HEK293T (cell line): ENCODE measurements around the gene PANK4.
"Not testable (repeated sequence)": the region's sequence is repeated elsewhere in the genome, so short reads cannot be mapped to it uniquely, and the experiment has no call there.

Experiments
- CTCF ChIA-PET: fragments of 350-600 bp; formaldehyde crosslinking; extraction: SDS; loops from one replicate; lab custom pipeline; 2021; ENCODE audit warnings: antibody characterized with exemption, inconsistent platforms; lab: Yijun Ruan, JAX
- POLR2A ChIA-PET: fragments of 350-600 bp; formaldehyde crosslinking; extraction: SDS; loops from one replicate; lab custom pipeline; 2020; ENCODE audit warnings: antibody characterized with exemption, inconsistent platforms; lab: Yijun Ruan, JAX
- DNase-seq: peaks from one replicate; pipeline ENCODE4 v3.0.0; 2012; ENCODE audit warnings: mixed read lengths; ENCODE audit errors: extremely low spot score
- ARNT ChIP-seq: fragments of 450-650 bp; IDR thresholded peaks from 2 replicates; pipeline ENCODE4 v1.6.1; 2017; ENCODE audit warnings: mild to moderate bottlenecking
- BHLHE40 ChIP-seq: fragments of 450-650 bp; IDR thresholded peaks from 2 replicates; pipeline ENCODE4 v1.6.1; 2016; ENCODE audit warnings: mild to moderate bottlenecking, moderate library complexity, borderline replicate concordance
- CTBP1 ChIP-seq: fragments of 450-650 bp; IDR thresholded peaks from 2 replicates; pipeline ENCODE4 v1.6.1; 2016; ENCODE audit warnings: borderline replicate concordance
- ELF4 ChIP-seq: fragments of 450-650 bp; IDR thresholded peaks from 2 replicates; pipeline ENCODE4 v1.6.1; 2017; ENCODE audit warnings: antibody characterized with exemption
- FOXA1 ChIP-seq: fragments of 450-650 bp; IDR thresholded peaks from 2 replicates; pipeline ENCODE4 v1.6.1; 2016; ENCODE audit warnings: mild to moderate bottlenecking
- FOXK2 ChIP-seq: fragments of 450-650 bp; IDR thresholded peaks from 2 replicates; pipeline ENCODE4 v1.6.1; 2016; ENCODE audit warnings: mild to moderate bottlenecking
- FOXM1 ChIP-seq: fragments of 450-650 bp; IDR thresholded peaks from 2 replicates; pipeline ENCODE4 v1.6.1; 2017; ENCODE audit warnings: mild to moderate bottlenecking, borderline replicate concordance
- HDGF ChIP-seq: fragments of 450-650 bp; IDR thresholded peaks from 2 replicates; pipeline ENCODE4 v1.6.1; 2017; ENCODE audit warnings: antibody characterized with exemption, borderline replicate concordance
- L3MBTL2 ChIP-seq: fragments of 450-650 bp; conservative IDR thresholded peaks from 2 replicates; pipeline ENCODE4 v1.6.1; 2016; ENCODE audit warnings: mild to moderate bottlenecking
- LEF1 ChIP-seq: fragments of 450-650 bp; IDR thresholded peaks from 2 replicates; pipeline ENCODE4 v1.6.1; 2017; ENCODE audit warnings: mild to moderate bottlenecking, borderline replicate concordance
- NFRKB ChIP-seq: fragments of 450-650 bp; IDR thresholded peaks from 2 replicates; pipeline ENCODE4 v1.6.1; 2016; ENCODE audit warnings: mild to moderate bottlenecking, moderate library complexity
- SP1 ChIP-seq: fragments of 450-650 bp; IDR thresholded peaks from 2 replicates; pipeline ENCODE4 v1.6.1; 2017
- SUZ12 ChIP-seq: fragments of 450-650 bp; IDR thresholded peaks from 2 replicates; pipeline ENCODE4 v1.6.1; 2016; ENCODE audit warnings: mild to moderate bottlenecking
- TARDBP ChIP-seq: fragments of 450-650 bp; IDR thresholded peaks from 2 replicates; pipeline ENCODE4 v1.6.1; 2016
- ZNF384 ChIP-seq: fragments of 450-650 bp; IDR thresholded peaks from 2 replicates; pipeline ENCODE4 v1.6.1; 2016
- TF ChIP-seq, protein P1 (sequence below): fragments of 450-650 bp; IDR thresholded peaks from 2 replicates; pipeline ENCODE4 v1.6.1; 2016

The PANK4 gene

DNA sequence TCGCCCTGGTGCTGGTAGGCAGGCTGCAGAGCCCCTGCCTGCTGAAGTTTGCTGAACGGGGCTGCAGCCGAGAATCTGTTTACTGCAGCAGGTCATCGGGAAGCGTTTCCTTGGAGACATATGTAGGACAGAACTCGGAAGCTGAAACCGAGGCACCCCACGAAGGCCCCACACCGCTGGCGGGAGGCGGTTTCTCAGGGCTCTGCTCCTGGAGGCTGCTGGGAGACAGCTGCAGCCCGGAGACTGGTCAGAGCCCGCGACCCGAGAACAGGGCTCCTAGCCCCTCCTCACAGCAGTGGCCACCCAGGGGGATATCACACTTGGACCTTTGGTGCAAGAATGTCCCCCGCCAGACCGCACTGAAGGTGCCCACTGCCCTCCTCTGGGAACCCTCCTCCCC, 63.0 kb downstream of the PANK4 start:
- ChIA-PET CTCF (no interaction called here), POLR2A (interaction anchor here (1.0 to 1.1 kb wide), 2 partner anchors 16 to 63 kb away, joined by 3 read pairs; partner anchors contain the start of gene PANK4)
- no peak for DNase-seq
- TF ChIP-seq FOXA1, result no peak
- TF ChIP-seq SUZ12, result no peak

DNA sequence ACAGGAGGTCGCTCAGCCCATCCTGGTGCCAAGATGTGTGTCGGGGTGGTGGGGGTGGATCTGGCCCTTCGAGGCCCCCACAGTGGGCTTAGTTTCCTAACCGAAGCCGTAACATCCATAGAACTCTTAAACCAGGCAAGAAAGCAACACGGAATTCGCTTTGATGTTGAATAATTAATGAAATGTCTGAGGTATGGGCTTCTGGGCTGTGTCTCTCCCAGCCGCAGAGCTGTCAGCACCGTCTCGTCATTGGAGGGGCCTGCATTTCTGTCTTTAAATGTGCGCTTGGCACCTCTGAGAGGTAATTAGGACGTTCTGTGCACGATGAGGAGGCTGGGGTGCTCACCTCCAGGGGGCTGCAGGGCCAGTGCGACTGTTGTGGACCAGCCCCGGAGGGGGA, 63.6 kb downstream of the PANK4 start:
- CTCF ChIA-PET, result no interaction called here
- no peak for TF ChIP-seq SP1
- TF ChIP-seq SUZ12, result no peak
- no peak for TF ChIP-seq LEF1
- TF ChIP-seq, protein P1, sequence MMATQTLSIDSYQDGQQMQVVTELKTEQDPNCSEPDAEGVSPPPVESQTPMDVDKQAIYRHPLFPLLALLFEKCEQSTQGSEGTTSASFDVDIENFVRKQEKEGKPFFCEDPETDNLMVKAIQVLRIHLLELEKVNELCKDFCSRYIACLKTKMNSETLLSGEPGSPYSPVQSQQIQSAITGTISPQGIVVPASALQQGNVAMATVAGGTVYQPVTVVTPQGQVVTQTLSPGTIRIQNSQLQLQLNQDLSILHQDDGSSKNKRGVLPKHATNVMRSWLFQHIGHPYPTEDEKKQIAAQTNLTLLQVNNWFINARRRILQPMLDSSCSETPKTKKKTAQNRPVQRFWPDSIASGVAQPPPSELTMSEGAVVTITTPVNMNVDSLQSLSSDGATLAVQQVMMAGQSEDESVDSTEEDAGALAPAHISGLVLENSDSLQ, result no peak
- TF ChIP-seq CTBP1, result no peak
- TF ChIP-seq ARNT, result no peak
- no peak for TF ChIP-seq FOXM1
- no peak for TF ChIP-seq L3MBTL2
- TF ChIP-seq FOXA1, result no peak
- POLR2A ChIA-PET, result interaction anchor here (1.0 kb wide), 1 partner anchor 63 kb away, joined by 3 read pairs; the partner anchor contains the start of gene PANK4
- DNase-seq, result no peak

DNA sequence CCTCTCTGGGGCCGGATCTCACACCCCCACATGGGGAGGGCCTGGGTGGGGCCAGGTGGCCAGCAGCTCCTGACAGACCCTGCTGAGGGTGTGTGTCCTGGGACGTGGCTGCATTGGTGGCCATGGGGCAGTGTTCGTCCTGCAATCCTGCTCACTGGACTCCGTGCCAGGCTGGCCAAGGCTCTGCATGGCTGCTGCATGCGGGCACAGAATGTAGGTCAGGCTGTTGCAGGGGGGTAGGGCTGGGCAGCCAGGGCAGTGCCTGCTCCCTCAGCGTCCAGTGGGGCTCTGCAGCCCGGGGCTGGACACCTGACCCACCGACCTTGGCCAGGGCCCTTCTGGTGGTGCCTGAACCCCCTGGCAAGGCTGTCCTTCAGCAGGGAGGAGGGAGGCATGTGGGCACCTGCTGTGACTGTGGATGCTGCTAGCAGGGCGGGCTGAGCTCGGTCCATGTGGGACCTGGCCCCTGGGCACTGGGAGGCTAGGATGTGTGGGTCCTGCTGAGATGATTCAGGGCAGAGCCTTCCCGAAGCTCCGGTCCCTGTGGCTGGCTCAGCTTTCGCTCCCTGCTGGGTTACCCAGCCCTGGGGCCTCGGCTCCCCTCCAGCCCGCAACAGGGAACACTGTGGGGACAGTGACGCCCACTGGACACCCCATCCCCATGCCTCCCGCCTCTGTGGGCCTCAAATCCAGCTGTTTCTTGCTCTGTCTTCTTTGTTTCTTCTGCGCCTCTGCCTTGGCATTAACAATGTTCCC, 65.2 kb downstream of the PANK4 start:
- ChIA-PET CTCF (interaction anchor here (1.9 kb wide), 1 partner anchor 86 kb away, joined by 5 read pairs; no protein-coding TSS in a partner anchor), POLR2A (no interaction called here)
- no peak for DNase-seq
- TF ChIP-seq NFRKB (no peak), CTBP1 (no peak), L3MBTL2 (no peak), FOXK2 (no peak), ELF4 (no peak), SUZ12 (no peak), BHLHE40 (no peak), HDGF (no peak), ARNT (no peak), FOXA1 (no peak)
- TF ChIP-seq, protein P1, result no peak

DNA sequence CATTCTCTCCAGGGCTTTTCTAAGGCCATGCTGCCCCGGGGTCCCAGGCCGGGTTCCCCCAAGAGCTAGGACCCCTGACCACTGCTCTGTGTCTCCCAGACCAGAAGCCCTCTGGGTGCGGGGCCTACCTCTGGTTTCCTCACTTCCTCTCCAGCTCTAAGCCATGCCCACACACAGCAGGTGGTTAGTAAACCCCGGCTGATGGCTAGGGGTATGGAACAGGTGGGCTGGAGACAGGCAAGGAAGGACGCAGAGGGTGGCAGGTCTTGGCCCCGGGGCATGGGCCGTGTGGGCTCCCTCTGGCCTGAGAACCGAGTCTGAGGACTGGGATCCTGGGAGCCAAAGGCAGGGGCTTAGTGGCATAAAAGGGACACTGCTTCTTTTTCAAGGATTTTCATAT, 66.2 kb downstream of the PANK4 start:
- POLR2A ChIA-PET, result no interaction called here
- TF ChIP-seq NFRKB (no peak), LEF1 (no peak), ELF4 (no peak), CTBP1 (no peak), ARNT (no peak), FOXM1 (no peak), BHLHE40 (no peak), SP1 (no peak), SUZ12 (no peak), ZNF384 (no peak), HDGF (no peak), FOXK2 (no peak), TARDBP (no peak), L3MBTL2 (no peak), FOXA1 (no peak)
- TF ChIP-seq, protein P1, result no peak
- DNase-seq, result no peak
- CTCF ChIA-PET, result interaction anchor here (1.9 kb wide), 1 partner anchor 87 kb away, joined by 5 read pairs; no protein-coding TSS in a partner anchor

DNA sequence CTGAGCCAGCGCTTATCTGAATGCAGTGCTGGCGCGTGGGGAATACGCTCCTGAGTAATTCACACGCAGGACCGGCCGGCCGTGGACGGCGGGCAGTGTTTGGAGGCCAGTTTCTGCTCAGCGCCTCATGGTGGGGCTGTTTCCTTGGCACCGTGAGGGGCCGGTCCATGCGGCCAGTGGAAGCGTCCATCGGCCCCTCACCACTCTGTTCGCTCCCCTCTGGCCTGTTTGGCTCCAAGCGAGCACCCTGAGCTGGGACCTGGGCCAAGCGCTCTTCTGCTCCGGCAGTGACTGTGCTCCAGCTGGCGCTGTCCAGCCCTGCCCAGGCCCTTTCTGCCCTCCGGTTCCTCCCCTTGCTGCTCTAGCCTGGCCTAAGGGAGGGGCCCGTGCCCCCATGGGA, 66.6 kb downstream of the PANK4 start:
- DNase-seq, result no peak
- POLR2A ChIA-PET, result no interaction called here
- TF ChIP-seq LEF1, result no peak
- TF ChIP-seq ZNF384, result no peak
- TF ChIP-seq BHLHE40, result no peak
- TF ChIP-seq, protein P1, result no peak
- TF ChIP-seq FOXK2, result no peak
- TF ChIP-seq TARDBP, result no peak
- no peak for TF ChIP-seq SUZ12
- no peak for TF ChIP-seq HDGF
- no peak for TF ChIP-seq FOXM1
- CTCF ChIA-PET, result interaction anchor here (1.9 kb wide), 1 partner anchor 87 kb away, joined by 5 read pairs; no protein-coding TSS in a partner anchor

DNA sequence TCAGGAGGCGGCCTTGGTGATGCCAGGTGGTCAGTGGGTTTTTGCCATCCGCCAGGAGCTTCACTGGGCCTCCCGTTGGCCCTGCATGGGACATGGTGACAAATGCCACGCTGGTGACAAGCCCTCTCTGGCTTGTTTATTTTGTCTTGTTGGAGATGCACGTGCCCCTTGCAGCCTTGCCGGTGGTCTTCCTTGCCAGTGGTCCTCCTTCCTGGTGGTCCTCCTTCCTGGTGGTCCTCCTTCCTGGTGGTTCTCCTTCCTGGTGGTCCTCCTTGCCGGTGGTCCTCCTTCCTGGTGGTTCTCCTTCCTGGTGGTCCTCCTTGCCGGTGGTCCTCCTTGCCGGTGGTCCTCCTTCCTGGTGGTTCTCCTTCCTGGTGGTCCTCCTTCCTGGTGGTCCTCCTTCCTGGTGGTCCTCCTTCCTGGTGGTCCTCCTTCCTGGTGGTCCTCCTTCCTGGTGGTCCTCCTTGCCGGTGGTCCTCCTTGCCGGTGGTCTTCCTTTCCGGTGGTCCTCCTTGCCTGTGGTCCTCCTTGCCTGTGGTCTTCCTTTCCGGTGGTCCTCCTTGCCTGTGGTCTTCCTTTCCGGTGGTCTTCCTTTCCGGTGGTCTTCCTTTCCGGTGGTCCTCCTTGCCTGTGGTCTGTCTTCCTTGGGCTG, 67.2 kb downstream of the PANK4 start:
- DNase-seq, CTCF ChIA-PET, POLR2A ChIA-PET: not testable (repeated sequence)
